Stimulated activated CD8-positive, alpha-beta memory T cell treated with anti-CD3 and anti-CD28 coated beads, Interleukin-4, amount 100 ng/mL, for 48 hours (primary cell): Measurements from ENCODE around the gene SYNGAP1.
"Not testable (repeated sequence)": the region's sequence is repeated elsewhere in the genome, so short reads cannot be mapped to it uniquely, and the experiment has no call there.

Experiments used
- DNase-seq: peaks from one replicate; pipeline ENCODE4 v3.0.0-alpha.2; 2020

The SYNGAP1 gene

GRCh38 chr6:33483678-33484077 is 63.8 kb downstream of the SYNGAP1 start:
- DNase-seq, result no peak

GRCh38 chr6:33484673-33485262 is 64.9 kb downstream of the SYNGAP1 start:
- DNase-seq, result not testable (repeated sequence)

GRCh38 chr6:33485680-33486079 is 65.8 kb downstream of the SYNGAP1 start:
- DNase-seq, result not testable (repeated sequence)

- no peak for DNase-seq
Observed at GRCh38 chr6:33488339-33488738, 68.5 kb downstream of the SYNGAP1 start.

- DNase-seq, result no peak
Observed at GRCh38 chr6:33490198-33490597, 70.3 kb downstream of the SYNGAP1 start.

GRCh38 chr6:33490621-33491020 is 70.8 kb downstream of the SYNGAP1 start:
- no peak for DNase-seq

- DNase-seq, result no peak
Observed at GRCh38 chr6:33492093-33492492, 72.2 kb downstream of the SYNGAP1 start.

GRCh38 chr6:33497157-33497556 is 77.3 kb downstream of the SYNGAP1 start:
- DNase-seq, result no peak

- DNase-seq, result no peak
Observed at GRCh38 chr6:33502486-33502885, 82.6 kb downstream of the SYNGAP1 start.

- DNase-seq, result no peak
Observed at GRCh38 chr6:33504486-33504885, 84.6 kb downstream of the SYNGAP1 start.
